HG03135 (cell line): Measurements from ENCODE around the gene CALM3.

Experiments
- ATAC-seq: cut with Tn5 transposase; IDR thresholded peaks from one replicate; pipeline ENCODE4 v1.9.1; 2021; ENCODE audit warnings: mild to moderate bottlenecking, moderate library complexity; ENCODE audit not compliant: unreplicated experiment

The CALM3 gene

DNA sequence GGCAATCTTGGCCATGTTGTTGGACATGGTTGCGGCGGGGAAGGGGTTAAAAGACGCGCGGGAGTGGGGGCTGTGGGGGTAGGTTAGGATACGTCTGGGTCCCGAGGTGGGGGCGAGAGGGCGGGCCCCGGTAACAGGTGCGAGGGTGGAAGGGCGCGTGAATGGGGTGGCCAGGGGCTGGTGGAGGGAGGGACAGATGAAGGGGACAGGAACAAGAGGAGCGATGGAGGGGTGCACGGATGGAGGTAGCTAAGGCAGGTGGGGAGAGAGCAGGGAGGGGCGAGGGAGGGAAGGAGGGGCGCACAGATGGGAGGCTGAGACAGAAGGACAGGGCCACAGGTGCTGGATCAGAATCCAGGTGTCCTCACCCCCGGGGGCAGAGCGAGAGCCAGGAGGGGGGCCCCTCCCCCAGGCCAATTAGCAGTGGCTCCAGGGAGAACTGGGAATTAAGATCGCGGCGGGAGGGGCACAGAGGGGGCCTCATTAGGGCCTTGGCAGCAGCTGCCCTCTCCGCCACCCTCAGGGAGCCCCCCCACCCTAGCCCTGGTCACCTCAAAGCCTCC is 33.6 kb downstream of the CALM3 start:
- no peak for ATAC-seq

GRCh38 chr19:46635920-46636761 is 35.0 kb downstream of the CALM3 start, which contains the start of gene GNG8:
Gene GNG8, minus strand, starts transcription at chr19:46636202. Its CDS starts 1,520 bp downstream, at chr19:46634682.
- no peak for ATAC-seq

- ATAC-seq = no peak
These were observed 36.1 kb downstream of the CALM3 start for GRCh38 chr19:46637224-46637623.

GRCh38 chr19:46639358-46640182 is 38.4 kb downstream of the CALM3 start:
- no peak for ATAC-seq

- ATAC-seq = no peak
These were observed 39.5 kb downstream of the CALM3 start for GRCh38 chr19:46640656-46641055.

DNA sequence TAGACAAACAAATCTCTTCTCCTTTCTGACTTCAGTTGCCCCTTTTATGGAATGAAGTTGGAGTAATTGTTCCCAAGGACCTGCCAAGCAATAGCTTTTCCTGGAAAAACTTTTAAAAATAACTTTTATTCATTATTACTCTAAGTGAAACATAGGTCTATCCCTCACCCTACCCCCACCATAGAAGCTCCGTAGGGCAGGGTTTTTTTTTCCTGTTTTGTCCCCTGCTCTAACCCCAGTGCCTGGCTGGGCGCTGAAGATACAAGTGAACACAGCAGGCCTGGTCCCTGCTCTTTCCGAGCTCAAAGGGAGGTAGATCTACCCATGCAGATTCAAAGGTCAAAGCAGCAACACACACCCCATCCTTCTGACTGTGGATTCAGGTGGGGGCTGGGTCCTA is 43.6 kb downstream of the CALM3 start:
- ATAC-seq = no peak

- ATAC-seq = no peak
These were observed 45.3 kb downstream of the CALM3 start for GRCh38 chr19:46646402-46646801.

- ATAC-seq = no peak
These were observed 47.2 kb downstream of the CALM3 start for GRCh38 chr19:46648060-46648960.

GRCh38 chr19:46648961-46649960 is 48.1 kb downstream of the CALM3 start:
- no peak for ATAC-seq

GRCh38 chr19:46650445-46650844 is 49.3 kb downstream of the CALM3 start:
- no peak for ATAC-seq

DNA sequence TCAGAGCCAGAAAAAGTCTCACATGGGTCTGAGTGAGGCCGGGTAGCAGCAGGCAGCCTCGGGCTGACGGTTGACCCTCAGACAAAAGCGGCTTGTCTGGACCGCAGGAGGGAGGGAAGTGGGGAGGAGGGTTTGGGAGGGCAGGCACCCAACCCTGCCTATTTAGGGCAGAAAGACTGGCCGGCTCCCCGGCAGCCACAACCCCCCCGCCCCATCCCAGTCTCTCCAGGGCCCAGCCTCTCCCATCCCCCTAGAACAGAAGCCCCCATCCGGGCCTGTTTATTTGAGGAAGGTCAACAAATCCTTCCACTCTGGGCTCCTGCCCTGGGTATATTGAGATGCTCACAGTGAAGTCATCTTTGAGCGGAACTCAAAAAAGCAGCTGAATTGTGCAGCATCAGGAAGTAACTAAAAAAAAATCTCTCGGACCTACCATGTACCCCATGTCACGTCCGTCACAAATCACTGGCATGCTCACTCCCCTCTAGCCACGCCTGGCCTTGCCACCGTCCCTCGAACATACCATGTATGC is 53.6 kb downstream of the CALM3 start:
- ATAC-seq = no peak

GRCh38 chr19:46656541-46656940 is 55.4 kb downstream of the CALM3 start:
- ATAC-seq = no peak

- ATAC-seq = no peak
These were observed 58.2 kb downstream of the CALM3 start for GRCh38 chr19:46659151-46660007.

- no peak for ATAC-seq
These were observed 58.9 kb downstream of the CALM3 start for GRCh38 chr19:46660008-46660517.
